ENCODE results near the gene EFL1. TPM values are rescaled to one million over a fixed set of nuclear protein-coding genes. Genes with fewer than 3 reads are reported as not detected.
"Not testable (repeated sequence)": the region's sequence is repeated elsewhere in the genome, so short reads cannot be mapped to it uniquely, and the experiment has no call there.

EFL1 gene
- total RNA-seq, 1 donor from 2014 or later: 19.3 TPM

DNA sequence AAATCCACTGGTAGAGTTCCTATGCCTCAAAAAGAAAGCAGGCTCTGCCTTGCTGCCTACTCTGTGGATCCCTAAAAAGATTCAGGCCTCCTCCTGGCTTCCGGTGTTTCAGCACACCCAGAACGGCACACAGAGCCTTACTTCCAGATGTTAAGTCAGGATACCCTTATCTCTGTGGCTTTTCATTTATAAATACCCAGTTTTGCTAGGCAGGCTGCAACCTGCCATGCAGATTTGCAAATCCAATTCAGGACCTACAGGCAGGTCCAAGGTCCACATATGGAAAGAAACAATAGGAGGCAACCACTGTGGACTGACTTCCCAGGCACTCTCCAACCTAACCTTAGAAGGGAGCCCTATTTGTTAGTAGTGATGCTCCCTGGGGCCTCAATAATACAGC, 30.7 kb downstream of the EFL1 start:
- Mint-ChIP-seq H3K27ac (ENCODE audit: unreplicated experiment) (no peak overlapping the region), H3K4me1 (ENCODE audit: unreplicated experiment) (no peaks in the 10 kb centered on the region), H3K9me3 (ENCODE audit: unreplicated experiment) (no peaks in the 10 kb centered on the region), H3K36me3 (ENCODE audit: low read depth, unreplicated experiment) (peaks cover under 1% of the 10 kb centered on the region), H3K27me3 (ENCODE audit: unreplicated experiment) (no peaks in the 10 kb centered on the region), H3K4me3 (ENCODE audit: unreplicated experiment) (no peak overlapping the region)
- no peak for DNase-seq (ENCODE audit: low spot score)
- TF ChIP-seq, protein P1, sequence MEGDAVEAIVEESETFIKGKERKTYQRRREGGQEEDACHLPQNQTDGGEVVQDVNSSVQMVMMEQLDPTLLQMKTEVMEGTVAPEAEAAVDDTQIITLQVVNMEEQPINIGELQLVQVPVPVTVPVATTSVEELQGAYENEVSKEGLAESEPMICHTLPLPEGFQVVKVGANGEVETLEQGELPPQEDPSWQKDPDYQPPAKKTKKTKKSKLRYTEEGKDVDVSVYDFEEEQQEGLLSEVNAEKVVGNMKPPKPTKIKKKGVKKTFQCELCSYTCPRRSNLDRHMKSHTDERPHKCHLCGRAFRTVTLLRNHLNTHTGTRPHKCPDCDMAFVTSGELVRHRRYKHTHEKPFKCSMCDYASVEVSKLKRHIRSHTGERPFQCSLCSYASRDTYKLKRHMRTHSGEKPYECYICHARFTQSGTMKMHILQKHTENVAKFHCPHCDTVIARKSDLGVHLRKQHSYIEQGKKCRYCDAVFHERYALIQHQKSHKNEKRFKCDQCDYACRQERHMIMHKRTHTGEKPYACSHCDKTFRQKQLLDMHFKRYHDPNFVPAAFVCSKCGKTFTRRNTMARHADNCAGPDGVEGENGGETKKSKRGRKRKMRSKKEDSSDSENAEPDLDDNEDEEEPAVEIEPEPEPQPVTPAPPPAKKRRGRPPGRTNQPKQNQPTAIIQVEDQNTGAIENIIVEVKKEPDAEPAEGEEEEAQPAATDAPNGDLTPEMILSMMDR (IDR thresholded peaks at IDR 0.05; ENCODE audit: unreplicated experiment): no peak

DNA sequence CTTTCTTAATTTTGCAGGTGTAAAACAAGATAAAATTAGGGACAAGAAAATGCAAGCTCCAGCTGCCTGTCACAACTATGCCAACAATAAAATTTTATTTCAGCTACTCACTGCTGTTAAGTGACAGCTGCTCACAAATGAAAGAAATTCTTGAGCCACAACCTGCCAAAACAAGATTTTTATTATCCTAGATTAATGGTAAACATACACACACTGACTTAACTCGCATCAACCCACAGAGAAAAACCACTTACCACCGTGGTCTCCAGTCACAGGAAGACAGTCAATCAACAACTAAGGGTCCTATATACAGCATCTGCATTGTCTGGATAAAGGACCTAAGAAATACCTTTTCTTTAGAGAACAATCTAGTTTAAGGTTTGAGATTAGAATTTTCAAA, 31.3 kb downstream of the EFL1 start:
- no peak overlapping the region for H3K4me3 Mint-ChIP-seq (ENCODE audit: unreplicated experiment)
- H3K36me3 Mint-ChIP-seq (ENCODE audit: low read depth, unreplicated experiment): peaks cover 5% of the 10 kb centered on the region
- H3K27me3 Mint-ChIP-seq (ENCODE audit: unreplicated experiment): no peaks in the 10 kb centered on the region
- no peak overlapping the region for H3K27ac Mint-ChIP-seq (ENCODE audit: unreplicated experiment)
- DNase-seq (ENCODE audit: low spot score): no peak
- H3K4me1 Mint-ChIP-seq (ENCODE audit: unreplicated experiment): no peaks in the 10 kb centered on the region
- TF ChIP-seq, protein P1 (IDR thresholded peaks at IDR 0.05; ENCODE audit: unreplicated experiment): no peak
- no peaks in the 10 kb centered on the region for H3K9me3 Mint-ChIP-seq (ENCODE audit: unreplicated experiment)

DNA sequence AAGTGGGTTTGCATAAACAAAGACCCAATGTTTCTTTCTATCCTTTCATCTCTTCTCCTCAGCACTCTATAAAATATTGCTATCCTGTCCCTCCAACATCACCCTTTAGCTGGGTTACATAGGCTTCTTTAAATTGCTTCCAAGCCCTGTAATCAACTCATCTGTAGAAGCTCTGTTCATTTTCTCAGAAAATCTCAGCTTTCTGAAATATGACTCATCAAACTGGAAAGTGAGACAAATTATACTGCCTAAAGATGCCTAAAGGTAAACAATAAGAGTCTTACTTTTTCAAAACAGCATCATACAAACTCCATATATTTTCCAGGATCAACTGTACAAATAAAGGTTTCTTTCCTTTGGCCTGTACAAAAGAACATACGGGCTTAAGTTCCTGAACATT, 33.8 kb downstream of the EFL1 start:
- Mint-ChIP-seq H3K4me1 (ENCODE audit: unreplicated experiment) (no peaks in the 10 kb centered on the region), H3K9me3 (ENCODE audit: unreplicated experiment) (no peaks in the 10 kb centered on the region), H3K4me3 (ENCODE audit: unreplicated experiment) (no peak overlapping the region), H3K27ac (ENCODE audit: unreplicated experiment) (no peak overlapping the region), H3K27me3 (ENCODE audit: unreplicated experiment) (no peaks in the 10 kb centered on the region), H3K36me3 (ENCODE audit: low read depth, unreplicated experiment) (peaks cover 5% of the 10 kb centered on the region)
- TF ChIP-seq, protein P1 (IDR thresholded peaks at IDR 0.05; ENCODE audit: unreplicated experiment): no peak
- DNase-seq (ENCODE audit: low spot score): no peak

DNA sequence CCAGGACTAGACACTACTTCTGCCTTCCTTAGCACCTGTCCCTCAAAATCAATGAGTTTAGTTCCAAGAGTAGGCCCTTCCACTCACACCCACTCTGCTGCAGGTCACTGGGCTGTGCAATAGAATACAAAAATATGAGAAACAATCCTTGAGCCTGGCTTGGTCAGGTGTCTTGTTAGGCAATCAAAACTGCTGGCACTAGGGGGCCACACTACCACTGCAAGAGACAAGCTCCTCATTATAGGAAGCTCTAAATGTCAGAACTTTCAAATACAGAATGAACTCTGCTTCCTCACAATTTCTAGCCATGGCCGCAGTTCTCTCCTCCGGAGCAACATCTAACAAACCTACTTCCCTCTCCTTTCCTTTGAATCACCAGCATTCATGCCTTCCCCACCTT, 41.0 kb downstream of the EFL1 start:
- not testable (repeated sequence) for H3K27me3 Mint-ChIP-seq (ENCODE audit: unreplicated experiment); H3K4me1 Mint-ChIP-seq (ENCODE audit: unreplicated experiment); H3K4me3 Mint-ChIP-seq (ENCODE audit: unreplicated experiment); H3K27ac Mint-ChIP-seq (ENCODE audit: unreplicated experiment); H3K36me3 Mint-ChIP-seq (ENCODE audit: low read depth, unreplicated experiment); H3K9me3 Mint-ChIP-seq (ENCODE audit: unreplicated experiment)
- TF ChIP-seq, protein P1 (IDR thresholded peaks at IDR 0.05; ENCODE audit: unreplicated experiment): peak; percentile 20
- DNase-seq (ENCODE audit: low spot score): peak; percentile 28

DNA sequence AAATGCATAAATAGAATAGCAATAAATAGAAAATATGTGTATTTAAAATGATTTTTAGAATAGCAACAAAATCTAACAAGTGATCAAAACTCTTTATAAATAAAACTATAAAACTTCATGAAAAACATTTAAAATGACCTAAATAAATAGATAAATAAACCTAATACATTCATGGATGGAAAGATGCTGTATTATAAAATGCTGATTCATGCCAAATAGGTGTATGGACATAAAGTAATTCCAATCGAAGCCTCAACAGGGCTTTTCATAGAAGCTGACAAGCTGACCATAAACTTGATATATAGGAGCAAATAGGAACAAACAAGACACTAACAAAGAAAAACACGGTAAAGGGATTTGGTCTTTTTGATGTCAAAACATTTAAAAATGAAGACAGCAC, 46.4 kb downstream of the EFL1 start:
- H3K4me3 Mint-ChIP-seq (ENCODE audit: unreplicated experiment); DNase-seq (ENCODE audit: low spot score); H3K4me1 Mint-ChIP-seq (ENCODE audit: unreplicated experiment); H3K36me3 Mint-ChIP-seq (ENCODE audit: low read depth, unreplicated experiment); H3K9me3 Mint-ChIP-seq (ENCODE audit: unreplicated experiment); H3K27me3 Mint-ChIP-seq (ENCODE audit: unreplicated experiment); H3K27ac Mint-ChIP-seq (ENCODE audit: unreplicated experiment): not testable (repeated sequence)

DNA sequence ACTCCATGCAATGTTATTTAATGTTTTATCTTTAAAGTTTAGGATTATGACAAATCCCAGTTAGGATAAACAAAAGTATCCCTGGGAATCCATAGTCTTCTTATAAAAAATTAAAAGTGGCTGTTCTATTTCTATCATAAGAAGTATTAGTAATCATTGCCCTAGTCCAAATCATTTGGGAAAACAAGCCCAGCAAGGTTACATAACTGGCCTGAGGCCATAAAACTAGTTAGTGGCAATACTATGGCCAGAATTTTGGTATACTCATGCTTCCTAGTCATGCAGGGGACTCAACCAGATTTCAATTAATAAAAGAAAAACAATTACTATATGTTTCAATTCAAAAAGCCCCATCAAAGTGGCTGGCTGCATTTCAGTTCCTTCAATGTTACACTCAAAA, 50.3 kb downstream of the EFL1 start:
- not testable (repeated sequence) for H3K4me3 Mint-ChIP-seq (ENCODE audit: unreplicated experiment); DNase-seq (ENCODE audit: low spot score); H3K27me3 Mint-ChIP-seq (ENCODE audit: unreplicated experiment); H3K36me3 Mint-ChIP-seq (ENCODE audit: low read depth, unreplicated experiment); H3K4me1 Mint-ChIP-seq (ENCODE audit: unreplicated experiment); H3K9me3 Mint-ChIP-seq (ENCODE audit: unreplicated experiment); H3K27ac Mint-ChIP-seq (ENCODE audit: unreplicated experiment)

DNA sequence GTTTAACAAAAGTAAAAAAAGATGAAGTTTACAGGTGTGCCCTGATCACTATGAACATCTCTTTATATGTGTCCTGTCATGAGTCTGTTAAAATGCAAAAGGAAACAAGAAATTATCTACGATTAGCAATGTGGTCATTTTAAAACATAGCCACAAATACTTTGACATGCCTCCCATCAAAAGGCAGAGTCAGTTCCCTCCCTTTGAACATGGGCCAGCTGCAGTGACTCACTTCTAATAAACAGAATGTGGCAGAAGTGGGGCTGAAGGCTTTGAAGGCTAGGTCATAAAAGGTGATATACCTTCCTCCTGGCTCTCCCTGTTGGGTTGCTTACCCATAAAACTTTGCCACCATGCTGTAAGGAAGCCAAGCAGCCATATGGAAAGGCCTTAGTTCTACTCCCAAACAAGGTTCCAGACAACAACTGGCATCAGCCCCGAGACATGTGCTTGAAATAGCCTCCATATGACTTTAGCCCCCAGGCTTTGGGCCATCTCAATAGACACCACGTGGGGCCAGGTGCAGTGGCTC, 52.4 kb downstream of the EFL1 start:
- not testable (repeated sequence) for H3K9me3 Mint-ChIP-seq (ENCODE audit: unreplicated experiment); H3K27ac Mint-ChIP-seq (ENCODE audit: unreplicated experiment); H3K27me3 Mint-ChIP-seq (ENCODE audit: unreplicated experiment); DNase-seq (ENCODE audit: low spot score); H3K36me3 Mint-ChIP-seq (ENCODE audit: low read depth, unreplicated experiment); H3K4me3 Mint-ChIP-seq (ENCODE audit: unreplicated experiment); H3K4me1 Mint-ChIP-seq (ENCODE audit: unreplicated experiment)

DNA sequence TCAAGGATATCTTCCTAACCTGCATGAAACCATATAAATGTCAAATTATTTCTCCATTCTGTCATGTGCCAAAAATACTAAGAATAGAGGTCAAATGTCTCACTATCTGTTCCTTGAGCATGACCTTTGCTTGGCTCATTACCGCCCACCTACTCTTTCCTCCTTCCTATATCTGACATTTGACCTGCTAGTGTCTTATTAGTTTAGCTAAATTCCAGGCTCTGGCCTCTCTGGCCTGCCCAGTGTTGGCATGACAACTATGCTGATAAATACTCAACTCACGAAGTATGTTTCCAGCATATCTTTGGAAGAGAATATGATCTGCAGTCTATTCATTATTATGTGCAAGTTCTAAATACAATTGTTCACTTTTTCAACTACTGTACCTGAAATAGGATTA, 58.0 kb downstream of the EFL1 start:
- not testable (repeated sequence) for H3K27ac Mint-ChIP-seq (ENCODE audit: unreplicated experiment); H3K9me3 Mint-ChIP-seq (ENCODE audit: unreplicated experiment); H3K27me3 Mint-ChIP-seq (ENCODE audit: unreplicated experiment); DNase-seq (ENCODE audit: low spot score); H3K36me3 Mint-ChIP-seq (ENCODE audit: low read depth, unreplicated experiment); H3K4me3 Mint-ChIP-seq (ENCODE audit: unreplicated experiment); H3K4me1 Mint-ChIP-seq (ENCODE audit: unreplicated experiment)

Data from endothelial cell (in vitro differentiated cells).